ENCODE data around the gene PRR15L. TPM values are rescaled to one million over a fixed set of nuclear protein-coding genes. Genes with fewer than 3 reads are reported as not detected.

PRR15L gene
- total RNA-seq, 1 experiment from 2014 or later, result not detected

GRCh38 chr17:47955497-47956461 lies 1.9 kb downstream of the PRR15L start:
- no peak for TF ChIP-seq CTCF (conservative IDR thresholded peaks at IDR 0.05)
- H3K79me1 ChIP-seq (ENCODE audit: insufficient read depth, low read depth, low read length, poor library complexity, severe bottlenecking), result no peaks in the 10 kb centered on the region
- no peak overlapping the region for H3K4ac ChIP-seq (ENCODE audit: low read depth, low read length)
- no peak overlapping the region for H3K9ac ChIP-seq (ENCODE audit: extremely low read depth, insufficient read length, low read length)
- no peak overlapping the region for H2AK5ac ChIP-seq (ENCODE audit: insufficient read length, low read length)
- no peak overlapping the region for H2BK20ac ChIP-seq (ENCODE audit: low read depth, low read length, poor library complexity, severe bottlenecking)
- H2BK15ac ChIP-seq (ENCODE audit: low read depth, low read length), result no peak overlapping the region
- no peak overlapping the region for H2AFZ ChIP-seq (ENCODE audit: low read length)
- no peaks in the 10 kb centered on the region for H3K79me2 ChIP-seq (ENCODE audit: insufficient read depth, low read length)
- no peak overlapping the region for H3T11ph ChIP-seq (ENCODE audit: low read length)
- H3K4me2 ChIP-seq (ENCODE audit: insufficient read depth, insufficient read length, low read length), result no peak overlapping the region
- H3K27me3 ChIP-seq (ENCODE audit: insufficient read depth, low read length), result no peaks in the 10 kb centered on the region
- no peaks in the 10 kb centered on the region for H3K23me2 ChIP-seq (ENCODE audit: insufficient read length, low read depth, low read length, poor library complexity, severe bottlenecking)
- no peak overlapping the region for H2BK120ac ChIP-seq (ENCODE audit: low read depth, low read length, poor library complexity, severe bottlenecking)
- no CpG with 5 or more reads among the region's 7 CpGs for WGBS (ENCODE audit: extremely low coverage, insufficient read length, low lambda C conversion rate)
- no peak overlapping the region for H3K27ac ChIP-seq (ENCODE audit: insufficient read length, low read depth, low read length)
- no peak overlapping the region for H2BK12ac ChIP-seq (ENCODE audit: insufficient read length, low read depth, low read length)
- Mint-ChIP-seq H3K4me3 (no peak overlapping the region), H3K27ac (no peak overlapping the region), H3K27me3 (ENCODE audit: low read depth) (peaks cover 16% of the 10 kb centered on the region), H3K36me3 (ENCODE audit: insufficient read depth in 1 of 3, low read depth in 3 of 3) (no peaks in the 10 kb centered on the region), H3K9me3 (no peaks in the 10 kb centered on the region), H3K4me1 (peaks cover 10 to 40% of the 10 kb centered on the region in 2 experiments)
- H4K20me1 ChIP-seq (ENCODE audit: control insufficient read depth, insufficient read depth, insufficient read length), result no peaks in the 10 kb centered on the region
- H4K91ac ChIP-seq (ENCODE audit: insufficient read length, low read depth, low read length), result no peak overlapping the region
- H3K23ac ChIP-seq (ENCODE audit: insufficient read length, low read depth, low read length), result no peak overlapping the region
- H3K56ac ChIP-seq (ENCODE audit: insufficient read length, low read depth, low read length), result no peak overlapping the region
- H4K8ac ChIP-seq (replicated peaks; ENCODE audit: insufficient read length, low read depth, low read length), result no peak overlapping the region
- H3K9me3 ChIP-seq (ENCODE audit: control insufficient read depth, low read depth, low read length), result no peaks in the 10 kb centered on the region
- no peak overlapping the region for H3K14ac ChIP-seq (ENCODE audit: insufficient read depth, low read length)
- DNase-seq, result no peak
- H3K4me1 ChIP-seq (ENCODE audit: insufficient read depth, low read length), result no peaks in the 10 kb centered on the region; the same call in 1 of the 2 replicates
- no peak overlapping the region for H2BK5ac ChIP-seq (ENCODE audit: insufficient read length, low read length)
- H4K5ac ChIP-seq (ENCODE audit: insufficient read length, low read depth, low read length), result no peak overlapping the region
- no peak overlapping the region for H3K18ac ChIP-seq (ENCODE audit: insufficient read length, low read depth, low read length)
